Thoracic aorta (tissue), 2 donors: ENCODE measurements around the gene TP53AIP1. TPM values are rescaled to one million over a fixed set of nuclear protein-coding genes. Genes with fewer than 3 reads are reported as not detected.

Experiments used
- ATAC-seq: fragments of 150-250 bp; one replicate; pipeline ENCODE4 v1.8.0; 2017; ENCODE audit warnings: low read depth; ENCODE audit not compliant: insufficient number of reproducible peaks, low FRiP score
- DNase-seq: peaks from one replicate; pipeline ENCODE4 v3.0.0-alpha.2; 2020; ENCODE audit warnings: low spot score
- H3K27ac ChIP-seq, 2 donors: fragments of 200-600 bp; sonication (generic); 1 replicate in 1 of 2; 2 replicates in 1 of 2; pipeline ENCODE4 v1.5.1; 2016; ENCODE audit warnings: mild to moderate bottlenecking in 2 of 2, moderate library complexity in 2 of 2
- H3K27me3 ChIP-seq: fragments of 200-600 bp; sonication (generic); replicated peaks from 2 replicates; pipeline ENCODE4 v1.6.0; 2016; ENCODE audit warnings: mild to moderate bottlenecking; ENCODE audit not compliant: insufficient read depth
- H3K36me3 ChIP-seq: fragments of 200-600 bp; sonication (generic); one replicate; pipeline ENCODE4 v1.5.1; 2016
- H3K4me1 ChIP-seq, 2 donors: fragments of 200-600 bp; sonication (generic); 1 replicate in 1 of 2; 2 replicates in 1 of 2; pipeline versions ENCODE4 v1.5.1 to v1.6.0; 2016; ENCODE audit warnings: low read depth in 2 of 2, mild to moderate bottlenecking in 1 of 2; ENCODE audit not compliant: control insufficient read depth in 1 of 2
- H3K4me3 ChIP-seq: fragments of 200-600 bp; sonication (generic); 2 replicates; pipeline ENCODE4 v1.5.1; 2016; ENCODE audit warnings: mild to moderate bottlenecking
- H3K9me3 ChIP-seq: fragments of 200-600 bp; sonication (generic); 2 replicates; pipeline ENCODE4 v1.5.1; 2016
- total RNA-seq, 2 donors: library from RNA; depleted of rRNA; stranded (reverse); fragments of >200 nt; gene quantifications; one replicate each; pipeline versions ENCODE4 v1.1.0 to v1.2.3, GENCODE V29; 2016
- TF ChIP-seq, protein P1 (sequence below): fragments of 200-600 bp; sonication (generic); IDR thresholded peaks from one replicate; pipeline ENCODE4 v1.5.1; 2019; ENCODE audit warnings: antibody characterized with exemption

TP53AIP1 gene
- total RNA-seq, 2 donors from 2014 or later = not detected

- H3K9me3 ChIP-seq = no peaks in the 10 kb centered on the region
- H3K4me1 ChIP-seq = no peaks in the 10 kb centered on the region
- H3K27ac ChIP-seq = no peak overlapping the region
- TF ChIP-seq, protein P1, sequence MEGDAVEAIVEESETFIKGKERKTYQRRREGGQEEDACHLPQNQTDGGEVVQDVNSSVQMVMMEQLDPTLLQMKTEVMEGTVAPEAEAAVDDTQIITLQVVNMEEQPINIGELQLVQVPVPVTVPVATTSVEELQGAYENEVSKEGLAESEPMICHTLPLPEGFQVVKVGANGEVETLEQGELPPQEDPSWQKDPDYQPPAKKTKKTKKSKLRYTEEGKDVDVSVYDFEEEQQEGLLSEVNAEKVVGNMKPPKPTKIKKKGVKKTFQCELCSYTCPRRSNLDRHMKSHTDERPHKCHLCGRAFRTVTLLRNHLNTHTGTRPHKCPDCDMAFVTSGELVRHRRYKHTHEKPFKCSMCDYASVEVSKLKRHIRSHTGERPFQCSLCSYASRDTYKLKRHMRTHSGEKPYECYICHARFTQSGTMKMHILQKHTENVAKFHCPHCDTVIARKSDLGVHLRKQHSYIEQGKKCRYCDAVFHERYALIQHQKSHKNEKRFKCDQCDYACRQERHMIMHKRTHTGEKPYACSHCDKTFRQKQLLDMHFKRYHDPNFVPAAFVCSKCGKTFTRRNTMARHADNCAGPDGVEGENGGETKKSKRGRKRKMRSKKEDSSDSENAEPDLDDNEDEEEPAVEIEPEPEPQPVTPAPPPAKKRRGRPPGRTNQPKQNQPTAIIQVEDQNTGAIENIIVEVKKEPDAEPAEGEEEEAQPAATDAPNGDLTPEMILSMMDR = no peak
- no peak for ATAC-seq
- H3K4me3 ChIP-seq = no peak overlapping the region
- no peaks in the 10 kb centered on the region for H3K36me3 ChIP-seq
- DNase-seq = no peak
- no peaks in the 10 kb centered on the region for H3K27me3 ChIP-seq
Observed at GRCh38 chr11:128931668-128932067, 11.0 kb downstream of the TP53AIP1 start.

DNA sequence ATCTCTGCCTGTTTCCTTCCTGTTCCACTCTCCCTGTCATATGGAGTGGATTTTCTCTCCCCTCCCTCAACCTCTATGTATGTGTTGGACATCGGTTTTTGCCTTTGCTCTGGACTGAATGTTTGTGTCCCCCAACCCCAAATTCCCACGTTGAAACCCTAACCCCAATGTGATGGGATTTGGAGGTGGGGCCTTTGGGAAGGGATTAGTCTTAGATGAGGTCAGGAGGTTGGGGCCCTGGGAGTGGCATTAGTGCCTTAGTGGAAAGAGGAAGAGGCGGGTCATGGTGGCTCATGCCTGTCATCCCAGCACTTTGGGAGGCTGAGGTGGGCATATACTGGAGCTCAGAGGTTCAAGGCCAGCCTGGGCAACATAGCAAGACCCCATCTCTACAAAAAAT lies 11.6 kb downstream of the TP53AIP1 start:
- TF ChIP-seq, protein P1 = no peak
- Histone ChIP-seq H3K9me3 (no peaks in the 10 kb centered on the region), H3K4me1 (no peaks in the 10 kb centered on the region), H3K36me3 (no peaks in the 10 kb centered on the region), H3K4me3 (no peak overlapping the region), H3K27ac (no peak overlapping the region), H3K27me3 (no peaks in the 10 kb centered on the region)
- DNase-seq (no peak), ATAC-seq (no peak)

- Histone ChIP-seq H3K36me3 (no peaks in the 10 kb centered on the region), H3K27ac (no peak overlapping the region), H3K9me3 (no peaks in the 10 kb centered on the region), H3K4me1 (no peaks in the 10 kb centered on the region), H3K4me3 (no peak overlapping the region), H3K27me3 (no peaks in the 10 kb centered on the region)
- ATAC-seq (no peak), DNase-seq (no peak)
- TF ChIP-seq, protein P1 = no peak
Observed at GRCh38 chr11:128929991-128930390, 12.7 kb downstream of the TP53AIP1 start.

DNA sequence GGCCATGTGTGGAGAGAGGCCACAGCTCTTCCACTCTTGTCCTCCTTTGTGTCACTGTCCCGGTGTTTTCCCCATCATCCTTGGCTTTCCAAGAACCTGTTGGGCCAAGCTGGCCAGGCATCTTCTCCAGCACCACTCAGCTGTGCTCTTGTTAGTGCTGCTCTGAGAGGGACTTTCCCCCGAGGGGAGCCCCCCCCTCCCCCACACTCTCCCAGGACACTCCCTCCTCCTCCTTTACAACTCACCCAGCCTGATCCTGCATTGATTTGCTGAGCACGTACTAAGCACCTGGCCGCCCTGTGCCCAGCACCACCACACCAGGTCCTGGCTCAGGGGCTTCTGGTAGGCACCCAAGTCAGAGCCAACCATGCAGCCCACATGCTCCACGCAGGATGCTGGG lies 13.2 kb downstream of the TP53AIP1 start:
- no peaks in the 10 kb centered on the region for H3K9me3 ChIP-seq
- ATAC-seq = no peak
- H3K4me1 ChIP-seq = no peaks in the 10 kb centered on the region
- DNase-seq = no peak
- TF ChIP-seq, protein P1 = no peak
- no peaks in the 10 kb centered on the region for H3K36me3 ChIP-seq
- no peak overlapping the region for H3K27ac ChIP-seq
- H3K27me3 ChIP-seq = no peaks in the 10 kb centered on the region
- no peak overlapping the region for H3K4me3 ChIP-seq

DNA sequence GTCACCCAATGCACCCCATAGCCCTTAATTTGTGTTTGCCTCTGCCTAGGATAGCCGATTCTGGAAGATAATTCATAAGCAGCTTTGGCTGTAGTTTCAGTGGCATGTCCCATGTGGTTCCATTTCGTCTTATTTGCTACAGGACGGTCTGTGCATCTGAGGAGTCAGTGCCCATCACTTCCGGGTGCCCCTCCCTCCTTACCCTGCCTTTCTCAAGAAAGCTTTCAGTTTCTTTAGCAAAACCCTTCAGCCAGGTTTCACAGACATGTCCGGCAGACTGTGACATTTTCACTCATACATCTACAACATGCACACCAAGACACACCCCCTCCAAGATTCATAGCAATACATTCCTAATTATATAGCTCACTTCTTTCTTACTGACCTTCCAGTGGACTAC lies 14.3 kb downstream of the TP53AIP1 start:
- Histone ChIP-seq H3K4me3 (no peak overlapping the region), H3K36me3 (no peaks in the 10 kb centered on the region), H3K27ac (no peak overlapping the region), H3K27me3 (no peaks in the 10 kb centered on the region), H3K9me3 (no peaks in the 10 kb centered on the region), H3K4me1 (no peaks in the 10 kb centered on the region)
- DNase-seq (no peak), ATAC-seq (no peak)
- TF ChIP-seq, protein P1 = no peak
